K562 (cell line): ENCODE results near the gene ZSCAN22. TPM values are rescaled to one million over a fixed set of nuclear protein-coding genes. Genes with fewer than 3 reads are reported as not detected.

Experiments
- ATAC-seq: fragments of 200-7000 bp; cut with Tn5 transposase; 3 replicates; pipeline ENCODE4 v1.9.1; 2020; ENCODE audit warnings: moderate library complexity
- BruUV-seq: library from RNA; stranded (reverse); fragments of 400-500 nt; replicated peaks from 2 replicates; lab custom pipeline; 2021; lab: Mats Ljungman, UMichigan
- CTCF ChIA-PET: fragments of 300-600 bp; formaldehyde crosslinking; extraction: SDS; loops from one replicate; lab custom pipeline; 2021; ENCODE audit warnings: low intra/inter-chr PET ratio; lab: Yijun Ruan, JAX
- POLR2A ChIA-PET: fragments of 300-600, 350-650 bp; sonication (Branson Sonifier 250); formaldehyde crosslinking; extraction: SDS; loops from one replicate; lab custom pipeline; 2021; ENCODE audit warnings: antibody characterized with exemption, inconsistent platforms; lab: Yijun Ruan, JAX
- DNase-seq, 4 experiments: peaks; one replicate each; pipeline versions ENCODE4 v3.0.0 to v3.0.0-alpha.2; 2011 to 2018; ENCODE audit warnings: low spot score in 3 of 4, mixed read lengths in 3 of 4; ENCODE audit errors: extremely low read depth in 1 of 4
- FAIRE-seq: peaks from 2 replicates; lab custom pipeline; 2011; peaks lifted over from hg19 to GRCh38; lab: Jason Lieb, UNC
- H2AFZ ChIP-seq: 2 replicates; pipeline ENCODE4 v1.6.0; 2011; ENCODE audit warnings: low read depth, low read length, control low read depth, inconsistent platforms
- H3K27ac ChIP-seq: fragments of 200-600 bp; 3 replicates; pipeline ENCODE4 v1.8.0; 2011; ENCODE audit warnings: low read depth, mild to moderate bottlenecking, control low read depth, inconsistent platforms, low read length, moderate library complexity, mixed read lengths; ENCODE audit errors: extremely low read depth
- H3K27me3 ChIP-seq, 2 experiments: fragments of 300-600 bp in 1 of 2; 2 replicates in 1 of 2; 3 replicates in 1 of 2; pipeline versions ENCODE4 v1.6.0 to v1.8.0; 2011; ENCODE audit warnings: inconsistent platforms in 2 of 2, low read length in 2 of 2, mild to moderate bottlenecking in 1 of 2, mixed read lengths in 1 of 2, moderate library complexity in 1 of 2; ENCODE audit not compliant: control insufficient read depth in 2 of 2, insufficient read depth in 2 of 2
- H3K36me3 ChIP-seq: fragments of 300-600 bp; 3 replicates; pipeline ENCODE4 v1.8.0; 2011; ENCODE audit warnings: mild to moderate bottlenecking, low read length, inconsistent platforms; ENCODE audit not compliant: control insufficient read depth, insufficient read depth
- H3K4me1 ChIP-seq, 2 experiments: fragments of 200-600 bp in 1 of 2; replicated peaks in 1 of 2; 2 replicates in 1 of 2; 3 replicates in 1 of 2; pipeline versions ENCODE4 v1.5.1 to v1.8.0; 2011; ENCODE audit warnings: inconsistent platforms in 2 of 2, low read length in 2 of 2, mild to moderate bottlenecking in 1 of 2, mixed read lengths in 1 of 2, moderate library complexity in 1 of 2; ENCODE audit not compliant: control insufficient read depth in 2 of 2, insufficient read depth in 2 of 2
- H3K4me2 ChIP-seq: 2 replicates; pipeline ENCODE4 v1.6.1; 2011; ENCODE audit warnings: low read length, control low read depth, inconsistent platforms, mixed read lengths; ENCODE audit not compliant: insufficient read depth
- H3K4me3 ChIP-seq: fragments of 200-600 bp; sonication (generic), shearing (Covaris generic); 2 replicates; pipeline ENCODE4 v1.5.1; 2016; ENCODE audit warnings: control low read depth, inconsistent platforms
- H3K79me2 ChIP-seq: fragments of 200-600 bp; 3 replicates; pipeline ENCODE4 v1.8.0; 2011; ENCODE audit warnings: low read length, inconsistent platforms; ENCODE audit not compliant: control insufficient read depth, insufficient read depth
- H3K9ac ChIP-seq, 2 experiments: 2 replicates each; pipeline versions ENCODE4 v1.6.0 to v1.6.1; 2011; ENCODE audit warnings: low read depth in 2 of 2, low read length in 2 of 2, control low read depth in 1 of 2, inconsistent platforms in 1 of 2, mild to moderate bottlenecking in 1 of 2, mixed read lengths in 1 of 2; ENCODE audit not compliant: insufficient read depth in 1 of 2
- H3K9me1 ChIP-seq: one replicate; pipeline ENCODE4 v1.6.0; 2011; ENCODE audit warnings: inconsistent platforms, mild to moderate bottlenecking, low read length, moderate library complexity; ENCODE audit not compliant: control insufficient read depth, insufficient read depth
- H3K9me3 ChIP-seq: replicated peaks from 2 replicates; pipeline ENCODE4 v1.5.1; 2011; ENCODE audit warnings: low read depth, low read length, inconsistent platforms; ENCODE audit not compliant: control insufficient read depth, insufficient read depth
- H4K20me1 ChIP-seq: replicated peaks from 2 replicates; pipeline ENCODE4 v1.6.1; 2011; ENCODE audit warnings: low read length, inconsistent platforms, mixed read lengths; ENCODE audit not compliant: control insufficient read depth, insufficient read depth
- CBX1 ChIP-seq: sonication (generic); IDR thresholded peaks from 2 replicates; pipeline ENCODE4 v1.6.1; 2016; ENCODE audit warnings: antibody characterized with exemption, low read depth, mild to moderate bottlenecking
- FOXA1 ChIP-seq: fragments of 450-650 bp; IDR thresholded peaks from 2 replicates; pipeline ENCODE4 v1.6.1; 2016; ENCODE audit warnings: mild to moderate bottlenecking, borderline replicate concordance
- FOXM1 ChIP-seq, 2 experiments: fragments of 450-650 bp in 1 of 2; sonication (generic) in 1 of 2; formaldehyde crosslinking in 1 of 2; IDR thresholded peaks; 2 replicates each; pipeline versions ENCODE4 v1.6.1 to v1.9.0; 2017 to 2022; ENCODE audit warnings: low read depth in 2 of 2, mild to moderate bottlenecking in 2 of 2, missing genetic modification reagents in 1 of 2, moderate library complexity in 1 of 2
- HDAC3 ChIP-seq: fragments of 450-650 bp; IDR thresholded peaks from 2 replicates; pipeline ENCODE4 v1.6.1; 2018; ENCODE audit warnings: borderline replicate concordance, mild to moderate bottlenecking, moderate library complexity; ENCODE audit not compliant: partially characterized antibody
- NR4A1 ChIP-seq, 2 experiments: fragments of 250-450 bp in 1 of 2; fragments of 450-650 bp in 1 of 2; sonication (Bioruptor Pico) in 1 of 2; IDR thresholded peaks; 2 replicates each; pipeline versions ENCODE4 v1.4.0 to v1.6.1; 2016 to 2020; ENCODE audit warnings: mild to moderate bottlenecking in 2 of 2, missing compliant biosample characterization in 1 of 2, missing genetic modification characterization in 1 of 2, moderate library complexity in 1 of 2
- OTX1 ChIP-seq: fragments of 450-650 bp; formaldehyde crosslinking; IDR thresholded peaks from 2 replicates; pipeline ENCODE4 v1.4.0; 2022; ENCODE audit warnings: mild to moderate bottlenecking
- RBBP5 ChIP-seq: fragments of 200-600 bp; sonication (generic); IDR thresholded peaks from 2 replicates; pipeline ENCODE4 v1.6.1; 2012; ENCODE audit warnings: borderline replicate concordance, mild to moderate bottlenecking, low read length, control low read depth, inconsistent platforms; ENCODE audit not compliant: insufficient read depth, poor library complexity, severe bottlenecking
- SMARCB1 ChIP-seq: IDR thresholded peaks from 2 replicates; pipeline ENCODE4 v1.6.1; 2011; ENCODE audit warnings: improper control_type of control experiment, low read depth; ENCODE audit not compliant: insufficient read length
- ZBTB40 ChIP-seq, 2 experiments: fragments of 450-650 bp in 1 of 2; sonication (generic) in 1 of 2; formaldehyde crosslinking in 1 of 2; IDR thresholded peaks; 2 replicates each; pipeline versions ENCODE4 v1.7.1 to v1.9.0; 2016 to 2022; ENCODE audit warnings: inconsistent platforms in 1 of 2, mild to moderate bottlenecking in 1 of 2, missing genetic modification reagents in 1 of 2
- ZNF354B ChIP-seq: fragments of 250-450 bp; sonication (Bioruptor Pico); IDR thresholded peaks from 2 replicates; pipeline ENCODE4 v1.4.0; 2020
- WGBS: fragments of 100-300 bp; shearing (Covaris generic); methylation state at CpG from one replicate; pipeline ENCODE4 v1.1.6; 2016; ENCODE audit warnings: low coverage, mixed read lengths; ENCODE audit not compliant: insufficient coverage; ENCODE audit errors: missing lambda C conversion rate; 5-methylcytosine and 5-hydroxymethylcytosine counted together
- in situ Hi-C: fragments of 300-500 bp; cut with MboI; formaldehyde crosslinking; loops from 4 replicates; pipeline ENCODE4 v1.15.0; 2018; ENCODE audit warnings: inconsistent platforms, mixed read lengths
- intact Hi-C: fragments of 100-400 bp; cut with micrococcal nuclease; formaldehyde crosslinking; loops from 2 replicates; pipeline ENCODE4 v1.14.2; 2022
- polyA plus RNA-seq, 8 experiments: library from polyadenylated mRNA; depleted of rRNA in 4 of 8; stranded (reverse) in 5 of 8; unstranded in 3 of 8; fragments of >200 nt; fragmentation: Nextera tagmentation in 2 of 8; fragmentation: Illumina TruSeq in 1 of 8; extraction: Ambion mirVana in 2 of 8; extraction: Trizol in 1 of 8; gene quantifications; 2 replicates each; pipeline versions ENCODE4 v1.2.1 to v1.2.3, GENCODE V29; 2011 to 2014; ENCODE audit warnings: inconsistent platforms in 1 of 8, missing spikeins in 1 of 8
- total RNA-seq, 7 experiments: library from RNA; depleted of rRNA in 6 of 7; stranded (reverse); fragments of >200 nt in 6 of 7; fragmentation: Illumina TruSeq in 2 of 7; extraction: Trizol in 2 of 7; gene quantifications; 2 replicates each; pipeline versions ENCODE4 v1.2.1 to v1.2.3, GENCODE V29; 2011 to 2021; ENCODE audit warnings: low replicate concordance in 1 of 7

Gene ZSCAN22
- total and polyA plus RNA-seq, 9 of the 15 experiments (the other 6 are each of a cell fraction or from before 2014, with no cell fraction given) = 0.98 to 5.3 (median 3.0) TPM

GRCh38 chr19:58279042-58279924 lies 47.5 kb upstream of the ZSCAN22 start:
- ChIA-PET CTCF (no interaction called here), POLR2A (interaction anchor here (0.6 to 1.6 kb wide), 7 partner anchors 9 to 276 kb away, joined by 3 to 5 read pairs (median 4); partner anchors contain the start of genes ERVK3-1 and ZNF274)
- TSS peak; percentile 62 for BruUV-seq
- Histone ChIP-seq H4K20me1 (no peaks in the 10 kb centered on the region), H3K36me3 (peaks cover 23% of the 10 kb centered on the region; the same call in 2 of the 3 replicates), H3K9me3 (peaks cover 2% of the 10 kb centered on the region; the same call in 1 of the 2 replicates), H3K9ac (peak overlapping the region; percentile 93 to 100), H3K4me2 (peak overlapping the region; percentile 89), H3K27me3 (no peaks in the 10 kb centered on the region), H3K4me1 (peaks cover 10 to 19% of the 10 kb centered on the region in 2 experiments; a peak in 4 of 5 replicates), H3K4me3 (peak overlapping the region; percentile 64), H3K79me2 (peaks cover 65% of the 10 kb centered on the region), H3K27ac (peak overlapping the region; percentile 84), H3K9me1 (no peaks in the 10 kb centered on the region), H2AFZ (peak overlapping the region; percentile 85)
- peak; percentile 71 for FAIRE-seq
- DNase-seq = peak; percentile 80 to 87 (median 84)
- peak; percentile 76 for ATAC-seq
- WGBS = 2% methylated on average over 60 of the region's 60 CpGs
- intact Hi-C loops (loop anchor here (5.0 kb wide), 1 partner anchor 128 kb away; the partner anchor contains the start of gene ZNF584), in situ Hi-C loops (no loop called here)
- TF ChIP-seq SMARCB1 (no peak), RBBP5 (peak; percentile 65), ZNF354B (no peak), FOXA1 (no peak), HDAC3 (no peak), NR4A1 (CRISPR knock-in tag; IDR thresholded peaks at IDR 0.05) (no peak), NR4A1 (tag; IDR thresholded peaks at IDR 0.05) (no peak), FOXM1 (IDR thresholded peaks at IDR 0.05; ENCODE audit: low read depth) (no peak), FOXM1 (CRISPR knock-in tag; IDR thresholded peaks at IDR 0.05; ENCODE audit: low read depth) (no peak; the same call in 1 of the 2 replicates), CBX1 (no peak; the same call in 1 of the 2 replicates), ZBTB40 (IDR thresholded peaks at IDR 0.05) (0 out of 2 replicates have a peak, but pooled peaks have one; percentile 2), ZBTB40 (CRISPR knock-in tag; IDR thresholded peaks at IDR 0.05) (no peak), OTX1 (no peak)
